GM23338 (cell line): ENCODE results near the gene GAGE12J.
"Not testable (repeated sequence)": the region's sequence is repeated elsewhere in the genome, so short reads cannot be mapped to it uniquely, and the experiment has no call there.

Experiments used
- EZH2 ChIP-seq: fragments of 200-600 bp; sonication (generic); IDR thresholded peaks from one replicate; pipeline ENCODE4 v1.8.0; 2017; ENCODE audit warnings: antibody characterized with exemption, mild to moderate bottlenecking, low read depth; ENCODE audit not compliant: unreplicated experiment
- EZH2phosphoT487 ChIP-seq: fragments of 200-600 bp; sonication (generic); IDR thresholded peaks from one replicate; pipeline ENCODE4 v1.8.1; 2018; ENCODE audit warnings: antibody characterized with exemption; ENCODE audit not compliant: unreplicated experiment
- TF ChIP-seq, protein P1 (sequence below), 2 experiments: fragments of 200-600 bp in 1 of 2; sonication (generic) in 1 of 2; conservative IDR thresholded peaks; 2 replicates each; pipeline versions ENCODE4 v1.5.1 to v1.6.1; 2016 to 2017; ENCODE audit warnings: antibody characterized with exemption in 2 of 2, low read depth in 2 of 2, mild to moderate bottlenecking in 2 of 2, moderate library complexity in 1 of 2

DNA sequence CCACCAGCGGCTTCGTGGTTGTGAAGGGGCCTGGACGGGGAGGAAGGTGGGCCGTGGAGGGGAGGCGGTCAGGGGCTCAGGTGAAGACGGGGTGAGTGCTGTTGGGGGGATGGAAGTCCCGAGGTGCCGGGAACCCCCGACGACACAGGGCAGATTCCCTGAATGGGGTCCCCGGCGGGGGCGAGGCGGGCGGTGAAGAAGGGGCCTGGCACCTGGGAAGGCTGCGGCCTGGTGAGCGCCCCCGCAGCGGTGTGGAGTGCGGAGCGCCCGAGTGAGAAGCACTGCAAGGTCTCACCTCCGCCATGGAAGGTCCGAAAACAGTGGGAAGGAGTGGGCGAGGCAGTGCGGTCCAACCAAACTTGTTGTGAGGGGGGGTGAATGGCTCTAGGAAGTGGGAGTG, 10.0 kb downstream of the GAGE12J start:
- TF ChIP-seq, protein P1, sequence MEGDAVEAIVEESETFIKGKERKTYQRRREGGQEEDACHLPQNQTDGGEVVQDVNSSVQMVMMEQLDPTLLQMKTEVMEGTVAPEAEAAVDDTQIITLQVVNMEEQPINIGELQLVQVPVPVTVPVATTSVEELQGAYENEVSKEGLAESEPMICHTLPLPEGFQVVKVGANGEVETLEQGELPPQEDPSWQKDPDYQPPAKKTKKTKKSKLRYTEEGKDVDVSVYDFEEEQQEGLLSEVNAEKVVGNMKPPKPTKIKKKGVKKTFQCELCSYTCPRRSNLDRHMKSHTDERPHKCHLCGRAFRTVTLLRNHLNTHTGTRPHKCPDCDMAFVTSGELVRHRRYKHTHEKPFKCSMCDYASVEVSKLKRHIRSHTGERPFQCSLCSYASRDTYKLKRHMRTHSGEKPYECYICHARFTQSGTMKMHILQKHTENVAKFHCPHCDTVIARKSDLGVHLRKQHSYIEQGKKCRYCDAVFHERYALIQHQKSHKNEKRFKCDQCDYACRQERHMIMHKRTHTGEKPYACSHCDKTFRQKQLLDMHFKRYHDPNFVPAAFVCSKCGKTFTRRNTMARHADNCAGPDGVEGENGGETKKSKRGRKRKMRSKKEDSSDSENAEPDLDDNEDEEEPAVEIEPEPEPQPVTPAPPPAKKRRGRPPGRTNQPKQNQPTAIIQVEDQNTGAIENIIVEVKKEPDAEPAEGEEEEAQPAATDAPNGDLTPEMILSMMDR (conservative IDR thresholded peaks at IDR 0.05; ENCODE audit: low read depth in 2 of 2): not testable (repeated sequence)
- TF ChIP-seq EZH2, EZH2phosphoT487: not testable (repeated sequence)
